ENCODE results near the gene NUP58.
"Not testable (repeated sequence)": the region's sequence is repeated elsewhere in the genome, so short reads cannot be mapped to it uniquely, and the experiment has no call there.

The NUP58 gene

DNA sequence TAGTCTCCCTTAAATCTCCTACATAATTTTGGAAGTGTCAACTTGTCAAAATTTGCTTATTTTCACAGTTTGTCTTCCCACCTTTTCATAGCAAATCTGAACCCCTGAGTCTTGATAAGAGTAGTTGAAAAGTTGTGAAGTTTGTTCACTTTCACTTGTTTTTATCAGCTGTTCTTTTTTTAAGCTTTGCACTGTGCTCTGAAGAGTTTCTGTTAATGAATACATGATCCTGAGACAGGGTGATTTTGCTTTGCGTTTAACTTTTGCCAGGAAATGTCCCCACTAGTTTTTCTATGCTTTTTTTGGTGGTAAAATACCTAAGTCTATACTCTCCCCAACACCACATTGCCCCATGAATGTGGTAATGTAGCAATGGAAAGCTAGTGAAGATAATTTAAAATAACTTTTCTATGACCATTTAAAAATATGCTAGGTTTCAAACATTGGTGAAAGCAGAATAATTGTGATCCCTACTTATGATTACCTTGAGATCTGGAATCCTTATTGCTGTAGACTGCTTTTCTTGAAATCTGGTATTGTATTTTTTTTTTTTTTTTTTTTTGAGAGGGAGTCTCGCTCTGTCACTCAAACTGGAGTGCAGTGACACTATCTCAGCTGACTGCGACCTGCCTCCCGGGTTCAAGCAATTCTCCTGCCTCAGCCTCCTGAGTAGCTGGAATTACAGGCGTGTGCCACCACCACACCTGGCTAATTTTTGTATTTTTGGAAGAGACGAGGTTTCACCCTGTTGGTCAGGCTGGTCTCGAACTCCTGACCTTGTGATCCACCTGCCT, 5.4 kb downstream of the NUP58 start:
- DNase-seq, result no peak

DNA sequence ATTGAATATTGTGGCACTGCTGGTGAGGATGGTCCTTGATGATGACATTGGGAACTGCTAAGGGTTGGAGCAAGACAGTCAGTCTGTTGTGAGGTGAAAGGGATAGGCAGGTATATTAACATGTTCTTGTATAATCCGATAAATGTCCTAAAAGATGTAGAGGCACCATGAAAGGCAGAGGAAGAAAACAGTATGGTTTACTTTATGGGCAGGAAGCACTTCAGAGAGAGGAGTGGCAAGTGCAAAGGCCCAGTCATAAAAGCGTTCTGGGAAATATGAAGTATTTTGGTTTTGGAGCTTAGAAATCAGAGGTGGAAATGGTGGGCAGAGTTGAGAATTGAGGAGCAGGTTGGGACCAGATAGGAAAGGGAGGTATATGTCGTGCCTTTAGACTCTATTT, 9.5 kb downstream of the NUP58 start:
- DNase-seq, result no peak

- DNase-seq, result not testable (repeated sequence)
Measured at GRCh38 chr13:25318946-25319345, 17.5 kb downstream of the NUP58 start.

DNA sequence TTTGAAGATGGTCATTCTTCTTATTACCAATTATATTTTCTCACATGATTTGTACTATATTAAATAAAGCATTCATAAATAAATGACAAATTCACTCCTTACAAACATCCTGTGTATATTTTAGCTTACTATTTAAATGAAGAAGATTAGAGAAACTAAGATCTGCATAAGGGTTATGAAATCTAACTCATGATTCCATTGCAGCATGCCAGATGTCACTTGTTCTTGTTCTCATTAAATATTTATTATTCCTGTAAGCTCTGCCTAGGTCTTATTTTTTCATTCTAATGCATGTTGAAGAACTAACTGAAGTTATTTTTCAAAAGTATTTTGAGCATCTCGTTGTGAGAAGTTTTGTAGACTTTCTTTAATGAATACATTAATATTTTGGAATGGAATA, 18.3 kb downstream of the NUP58 start:
- DNase-seq, result no peak

DNA sequence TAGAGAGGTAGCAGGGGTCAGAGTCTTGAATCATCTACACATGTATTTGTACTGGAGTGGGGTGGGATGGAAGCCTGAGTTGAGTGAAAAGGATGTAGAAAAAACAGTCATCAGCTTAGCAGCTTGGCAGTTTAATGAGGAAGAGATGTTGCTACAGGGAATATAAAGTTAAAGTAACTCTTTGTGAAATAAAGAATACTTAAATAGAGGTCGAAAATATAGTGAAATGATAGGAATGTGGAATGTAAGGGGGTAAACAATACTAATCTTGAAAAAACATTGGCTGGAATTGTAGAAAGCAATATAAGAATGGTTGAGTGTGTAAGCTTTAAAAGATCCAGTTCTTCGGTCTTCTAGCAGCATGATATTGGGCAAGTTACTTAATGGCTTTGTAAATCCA, 22.7 kb downstream of the NUP58 start:
- DNase-seq, result no peak

- DNase-seq, result no peak
Measured at GRCh38 chr13:25329706-25330105, 28.3 kb downstream of the NUP58 start.

- DNase-seq, result no peak
Measured at GRCh38 chr13:25330541-25330940, 29.1 kb downstream of the NUP58 start.

DNA sequence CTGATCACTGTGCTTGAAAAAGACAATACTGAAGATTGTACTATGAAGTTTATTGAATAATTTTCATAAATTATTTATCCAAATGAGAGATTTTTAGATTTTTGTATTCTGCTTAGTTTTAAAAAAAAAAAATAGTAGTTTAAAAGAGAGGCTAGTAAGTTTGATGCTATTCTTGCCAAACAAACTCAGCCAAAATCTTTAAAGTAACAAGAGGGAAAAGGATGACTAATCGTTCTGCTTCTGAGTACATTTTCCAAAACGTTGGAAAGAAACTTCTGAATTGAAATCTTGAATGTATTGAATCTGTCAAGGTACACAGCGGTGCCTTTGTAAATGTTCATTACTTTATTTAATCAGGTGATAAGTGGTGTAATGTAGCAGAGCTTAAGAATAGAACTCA, 34.4 kb downstream of the NUP58 start:
- DNase-seq, result no peak

- no peak for DNase-seq
Measured at GRCh38 chr13:25345576-25345975, 44.2 kb downstream of the NUP58 start.

GRCh38 chr13:25347151-25347550, 45.7 kb downstream of the NUP58 start:
- no peak for DNase-seq

GRCh38 chr13:25351404-25351803, 50.0 kb downstream of the NUP58 start:
- DNase-seq, result no peak

GRCh38 chr13:25352230-25352629, 50.8 kb downstream of the NUP58 start:
- no peak for DNase-seq

- DNase-seq, result no peak
Measured at GRCh38 chr13:25352806-25353205, 51.4 kb downstream of the NUP58 start.

- no peak for DNase-seq
Measured at GRCh38 chr13:25353344-25353743, 51.9 kb downstream of the NUP58 start.

GRCh38 chr13:25354377-25354776, 53.0 kb downstream of the NUP58 start:
- no peak for DNase-seq

- DNase-seq, result not testable (repeated sequence)
Measured at GRCh38 chr13:25360443-25360842, 59.0 kb downstream of the NUP58 start.

GRCh38 chr13:25365720-25366235, 64.4 kb downstream of the NUP58 start:
- DNase-seq, result no peak

GRCh38 chr13:25371158-25371874, 69.9 kb downstream of the NUP58 start:
- no peak for DNase-seq

GRCh38 chr13:25371875-25372283, 70.5 kb downstream of the NUP58 start, which contains the start of gene ATP8A2:
ATP8A2 (plus strand) TSS chr13:25371974; CDS start chr13:25372213, 239 bp downstream.
- DNase-seq, result no peak

DNA sequence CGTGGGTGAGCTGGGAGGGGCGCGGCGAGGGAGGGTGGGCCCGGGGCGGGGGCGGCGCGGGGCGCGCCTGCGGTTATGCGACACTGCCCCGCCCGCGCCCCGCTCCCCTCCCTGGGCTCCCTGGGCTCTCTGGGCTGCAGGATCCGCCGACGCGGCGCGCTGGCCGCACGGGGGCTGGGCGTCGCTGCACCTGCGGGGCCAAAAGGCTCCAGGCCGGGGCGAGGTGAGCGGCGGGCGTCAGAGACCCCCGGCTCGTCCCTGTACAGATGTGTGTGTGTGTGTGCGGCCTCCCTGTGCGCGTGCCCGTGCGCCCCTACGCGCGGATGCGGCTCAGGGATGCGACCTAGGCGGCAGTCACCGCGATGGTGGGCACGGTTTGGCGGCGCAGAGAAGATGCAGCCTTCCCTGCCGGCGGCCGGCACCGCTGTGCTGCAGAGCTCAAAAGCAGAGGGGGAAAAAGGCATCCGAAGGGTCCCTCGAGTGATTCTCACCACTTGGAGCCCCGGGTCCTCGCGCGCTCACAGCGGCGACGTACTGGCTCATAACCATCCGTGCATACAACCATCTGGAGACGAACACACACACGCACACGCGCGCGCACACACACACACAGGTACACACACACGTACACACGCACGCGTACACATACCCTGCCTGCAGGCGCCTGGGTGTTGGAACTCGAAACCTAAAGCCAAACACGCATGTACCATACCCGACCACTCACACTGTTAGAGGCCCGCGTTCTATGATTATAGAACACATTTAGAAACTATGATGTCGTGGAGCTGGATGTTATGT, 71.1 kb downstream of the NUP58 start:
- no peak for DNase-seq

DNA sequence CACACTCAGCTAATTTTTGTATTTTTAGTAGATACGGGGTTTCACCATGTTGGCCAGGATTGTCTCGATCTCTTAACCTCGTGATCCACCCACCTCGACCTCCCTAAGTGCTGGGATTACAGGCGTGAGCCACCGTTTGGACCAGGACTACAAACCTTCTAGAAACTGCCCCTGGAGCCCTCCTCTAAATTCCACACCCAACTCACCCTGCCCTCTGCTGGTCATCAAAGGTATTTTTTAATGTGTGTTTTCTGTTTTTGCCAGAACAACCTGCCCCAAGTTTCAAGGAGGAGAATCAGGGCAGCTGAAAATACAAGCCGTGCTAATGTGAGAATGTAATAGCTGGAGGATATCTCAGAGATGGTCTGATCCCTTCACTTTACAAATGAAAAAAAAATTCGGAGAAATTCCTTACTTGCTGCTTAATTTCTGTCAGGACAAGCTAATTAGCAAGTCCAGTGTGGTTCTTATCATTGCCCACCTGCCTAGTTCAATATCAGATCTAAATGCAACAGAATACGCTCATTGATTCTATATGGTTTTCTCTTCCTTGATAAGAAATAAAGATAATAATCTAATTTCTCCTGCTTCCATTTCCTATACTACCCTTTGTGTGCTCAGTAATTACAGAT, 74.4 kb downstream of the NUP58 start:
- no peak for DNase-seq

DNA sequence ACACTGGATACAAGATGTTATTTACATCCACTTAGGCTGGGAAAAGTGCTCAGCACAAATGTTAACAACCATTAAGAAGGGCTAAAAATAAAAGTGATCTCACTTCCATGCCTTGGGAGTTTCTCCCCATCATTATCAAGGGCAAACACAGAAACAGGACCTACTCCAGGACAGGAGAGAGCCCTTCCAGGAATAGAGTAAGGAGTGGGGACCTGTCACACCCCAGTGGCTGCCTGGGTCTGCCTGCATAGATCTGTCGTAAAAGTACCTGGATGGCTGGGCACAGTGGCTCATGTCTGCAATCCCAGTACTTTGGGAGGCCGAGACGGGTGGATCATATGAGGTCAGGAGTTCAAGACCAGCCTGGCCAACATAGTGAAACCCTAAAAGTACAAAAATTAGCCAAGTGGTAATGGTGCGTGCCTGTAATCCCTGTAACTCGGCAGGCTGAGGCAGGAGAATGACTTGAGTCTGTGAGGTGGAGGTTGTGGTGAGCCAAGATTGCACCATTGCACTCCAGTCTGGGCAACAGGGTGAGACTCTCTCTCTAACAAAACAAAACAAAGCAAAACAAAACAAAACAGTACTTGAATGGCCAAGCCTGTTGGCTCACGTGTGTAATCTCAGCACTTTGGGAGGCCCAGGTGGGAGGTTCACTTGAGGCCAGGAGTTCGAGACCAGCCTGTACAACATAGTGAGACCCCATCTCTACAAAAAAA, 76.0 kb downstream of the NUP58 start:
- DNase-seq, result no peak

All from stimulated activated CD4-positive, alpha-beta T cell treated with anti-CD3 and anti-CD28 coated beads, Interleukin-12 subunit alpha, Interleukin-12 subunit beta, amount 100 ng/mL, for 4 hours (primary cell).